PFSK-1 (cell line): ENCODE data around the gene TERT.

Experiments used
- FOXP2 ChIP-seq: optimal IDR thresholded peaks from 2 replicates; pipeline ENCODE3; 2011; ENCODE audit warnings: borderline replicate concordance, control low read depth, inconsistent platforms; ENCODE audit not compliant: insufficient read depth; ENCODE audit errors: extremely low read length, extremely low read depth
- POLR2AphosphoS5 ChIP-seq: IDR thresholded peaks from 2 replicates; pipeline ENCODE4 v1.6.1; 2012; ENCODE audit warnings: low read depth, mild to moderate bottlenecking, control low read depth, low read length, moderate library complexity
- REST ChIP-seq, 2 experiments: IDR thresholded peaks; 2 replicates each; pipeline versions ENCODE4 v1.6.1 to v1.8.0; 2011 to 2012; ENCODE audit warnings: low read depth in 2 of 2, low read length in 2 of 2, control low read depth in 1 of 2, inconsistent platforms in 1 of 2, mild to moderate bottlenecking in 1 of 2, moderate library complexity in 1 of 2; ENCODE audit not compliant: insufficient read depth in 1 of 2
- SIN3A ChIP-seq: IDR thresholded peaks from 2 replicates; pipeline ENCODE4 v1.6.1; 2012; ENCODE audit warnings: mild to moderate bottlenecking, low read length, moderate library complexity, borderline replicate concordance; ENCODE audit not compliant: insufficient read depth
- TAF1 ChIP-seq: IDR thresholded peaks from 2 replicates; pipeline ENCODE4 v1.6.1; 2012; ENCODE audit warnings: low read length, control low read depth, borderline replicate concordance; ENCODE audit not compliant: insufficient read depth

TERT gene

GRCh38 chr5:1239505-1240251, 55.2 kb downstream of the TERT start:
- no peak for TF ChIP-seq FOXP2
- no peak for TF ChIP-seq SIN3A
- no peak for TF ChIP-seq REST (IDR thresholded peaks at IDR 0.05; ENCODE audit: insufficient read depth in 1 of 2, low read depth in 2 of 2, low read length in 2 of 2)
- no peak for TF ChIP-seq POLR2AphosphoS5
- TF ChIP-seq TAF1: no peak

GRCh38 chr5:1235838-1236237, 59.0 kb downstream of the TERT start:
- no peak for TF ChIP-seq SIN3A
- TF ChIP-seq FOXP2: no peak
- no peak for TF ChIP-seq TAF1
- no peak for TF ChIP-seq REST (IDR thresholded peaks at IDR 0.05; ENCODE audit: insufficient read depth in 1 of 2, low read depth in 2 of 2, low read length in 2 of 2)
- no peak for TF ChIP-seq POLR2AphosphoS5

GRCh38 chr5:1235379-1235778, 59.5 kb downstream of the TERT start:
- no peak for TF ChIP-seq TAF1
- TF ChIP-seq SIN3A: no peak

- TF ChIP-seq SIN3A: no peak
- TF ChIP-seq REST (IDR thresholded peaks at IDR 0.05; ENCODE audit: insufficient read depth in 1 of 2, low read depth in 2 of 2, low read length in 2 of 2): no peak
- no peak for TF ChIP-seq FOXP2
- no peak for TF ChIP-seq TAF1
- TF ChIP-seq POLR2AphosphoS5: no peak
Observed at GRCh38 chr5:1232780-1233179, 62.1 kb downstream of the TERT start.

GRCh38 chr5:1231354-1231905, 63.4 kb downstream of the TERT start:
- no peak for TF ChIP-seq TAF1
- no peak for TF ChIP-seq FOXP2
- TF ChIP-seq SIN3A: no peak
- no peak for TF ChIP-seq POLR2AphosphoS5
- TF ChIP-seq REST (IDR thresholded peaks at IDR 0.05; ENCODE audit: insufficient read depth in 1 of 2, low read depth in 2 of 2, low read length in 2 of 2): no peak
